GM18951 (cell line): Measurements from ENCODE around the gene ILDR1.
"Not testable (repeated sequence)": the region's sequence is repeated elsewhere in the genome, so short reads cannot be mapped to it uniquely, and the experiment has no call there.

Source experiments
- POLR2A ChIP-seq: IDR thresholded peaks from 4 replicates; pipeline ENCODE4 v1.6.1; 2011; ENCODE audit warnings: mild to moderate bottlenecking; ENCODE audit not compliant: insufficient read length, insufficient read depth; ENCODE audit errors: extremely low read depth
- in situ Hi-C: fragments of 300-500 bp; cut with MboI; formaldehyde crosslinking; loops from one replicate; pipeline ENCODE4 v1.12.0; 2022; ENCODE audit warnings: low sequenced_read_pairs, mixed read lengths, inconsistent platforms; ENCODE audit not compliant: unreplicated experiment

Gene ILDR1

GRCh38 chr3:121970047-121970446 lies 52.0 kb downstream of the ILDR1 start:
- in situ Hi-C loops: no loop called here
- no peak for TF ChIP-seq POLR2A

GRCh38 chr3:121969631-121970030 lies 52.4 kb downstream of the ILDR1 start:
- in situ Hi-C loops: no loop called here
- no peak for TF ChIP-seq POLR2A

DNA sequence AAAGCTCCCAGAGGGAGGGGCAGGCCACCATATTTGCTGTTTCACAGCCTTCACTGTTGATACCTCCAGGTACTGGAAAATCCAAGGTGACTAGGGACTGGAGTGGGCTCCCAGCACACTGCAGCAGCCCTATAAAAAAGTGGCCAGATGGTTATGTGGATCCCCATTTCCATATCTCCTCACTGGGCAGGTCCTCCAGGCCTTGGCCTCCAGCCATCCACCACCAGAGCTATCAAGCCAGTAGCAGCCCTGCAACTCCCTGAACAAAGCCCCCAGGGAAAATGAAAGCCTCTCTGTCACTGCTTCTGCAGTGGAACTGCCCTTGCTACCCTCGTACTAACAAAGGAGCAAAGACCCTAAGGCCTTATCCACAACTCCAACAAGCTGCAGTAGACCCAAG lies 58.4 kb downstream of the ILDR1 start:
- in situ Hi-C loops: no loop called here
- no peak for TF ChIP-seq POLR2A

DNA sequence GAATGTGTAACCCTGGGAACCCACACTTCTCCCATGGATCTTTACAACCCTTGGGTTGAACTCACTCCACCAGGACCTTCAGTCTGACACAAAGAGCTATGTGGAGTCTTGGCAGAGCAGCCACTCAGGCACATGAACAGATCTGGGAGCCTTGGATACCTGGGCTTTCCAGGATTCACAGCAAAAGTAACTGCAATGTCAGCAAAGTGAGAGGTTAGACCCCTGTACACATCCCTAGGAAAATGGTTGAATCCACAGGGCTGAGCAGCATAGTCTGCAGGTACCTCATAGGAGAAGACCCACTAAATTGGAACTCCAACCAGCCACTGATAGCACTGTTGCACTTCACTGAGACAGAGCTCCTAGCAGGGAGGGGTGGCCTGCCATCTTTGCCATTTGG lies 59.6 kb downstream of the ILDR1 start:
- no peak for TF ChIP-seq POLR2A
- in situ Hi-C loops: no loop called here

DNA sequence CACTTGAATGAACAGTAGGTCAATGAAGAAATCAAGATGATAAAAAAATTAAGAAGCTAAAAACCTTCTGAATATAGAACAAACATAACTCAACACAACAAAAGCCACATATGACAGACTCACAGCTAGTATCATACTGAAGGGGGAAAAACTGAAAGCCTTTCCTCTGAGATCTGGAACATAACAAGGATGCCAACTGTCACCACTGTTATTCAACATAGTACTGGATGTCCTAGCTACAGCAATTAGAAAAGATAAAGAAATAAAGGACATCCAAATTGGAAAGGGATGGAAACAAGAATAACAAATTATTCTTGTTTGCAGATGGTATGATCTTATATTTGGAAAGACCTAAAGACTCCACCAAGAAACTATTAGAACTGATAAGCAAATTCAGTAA lies 60.8 kb downstream of the ILDR1 start:
- TF ChIP-seq POLR2A: no peak
- in situ Hi-C loops: no loop called here

- no peak for TF ChIP-seq POLR2A
- in situ Hi-C loops: no loop called here
Measured at GRCh38 chr3:121958801-121959200, 63.2 kb downstream of the ILDR1 start.

DNA sequence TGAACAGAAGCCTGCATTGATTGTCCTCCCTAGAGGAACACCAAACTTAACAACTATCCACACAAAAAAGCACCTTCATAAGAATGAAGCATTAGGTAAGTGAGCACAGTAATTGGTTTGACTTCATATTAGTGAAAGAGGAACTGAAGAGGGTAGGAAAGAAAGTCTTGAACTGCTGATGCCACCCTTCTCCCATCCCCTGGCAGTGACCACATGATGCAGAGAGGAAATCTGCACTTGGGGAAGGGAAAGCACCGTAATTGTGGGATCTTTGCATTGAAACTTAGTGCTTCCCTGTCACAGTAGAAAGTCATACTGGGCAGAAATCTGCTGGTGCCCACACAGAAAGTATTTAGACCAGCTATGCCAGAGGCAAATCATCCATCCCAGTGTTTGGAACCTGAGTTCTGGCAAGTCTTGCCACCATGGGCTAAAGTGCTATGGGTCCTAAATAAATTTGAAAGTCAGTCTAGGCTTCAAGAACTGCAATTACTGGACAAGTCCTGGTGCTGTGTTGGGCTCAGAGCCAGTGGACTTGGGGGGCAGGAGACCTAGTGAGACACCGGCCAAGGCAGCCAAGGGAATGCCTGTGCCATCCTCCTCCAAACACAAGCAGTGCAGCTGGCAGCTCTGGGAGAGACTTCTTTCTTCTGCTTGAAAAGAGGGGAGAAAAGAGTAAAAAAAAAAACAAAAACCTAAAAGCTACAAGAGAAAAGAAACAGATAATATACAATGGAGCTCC lies 64.2 kb downstream of the ILDR1 start:
- in situ Hi-C loops: no loop called here
- TF ChIP-seq POLR2A: no peak

GRCh38 chr3:121956363-121956762 lies 65.7 kb downstream of the ILDR1 start:
- TF ChIP-seq POLR2A: no peak
- in situ Hi-C loops: no loop called here

DNA sequence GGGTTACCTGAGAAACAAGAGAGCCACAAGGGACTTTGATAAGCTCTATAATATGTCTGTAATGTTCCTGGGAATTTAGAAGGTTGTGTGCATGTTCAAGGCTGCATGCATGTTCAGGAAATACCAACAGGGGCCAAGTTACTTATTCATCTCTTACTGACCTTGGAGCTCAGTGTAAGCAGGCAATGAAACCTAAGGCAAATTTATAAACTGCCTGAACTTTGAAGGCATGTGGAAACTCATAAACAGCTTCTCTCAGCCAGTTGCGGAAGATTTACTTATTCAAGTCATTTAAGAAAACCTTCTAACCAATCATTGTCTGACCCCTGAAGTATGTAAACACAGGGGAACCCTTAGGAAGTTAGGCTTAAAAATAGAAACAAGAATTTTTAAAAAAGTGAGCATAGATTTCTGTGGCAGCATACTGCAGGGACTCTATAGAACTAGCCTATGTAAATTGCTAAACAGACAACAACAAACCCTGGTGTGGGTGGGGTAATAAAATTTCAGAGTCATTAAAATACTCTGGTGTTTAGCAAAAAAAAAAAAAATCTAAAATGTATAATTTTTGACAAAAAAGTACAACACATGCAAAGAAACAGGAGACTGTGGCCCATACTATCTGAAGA lies 70.6 kb downstream of the ILDR1 start:
- TF ChIP-seq POLR2A: no peak
- in situ Hi-C loops: no loop called here

GRCh38 chr3:121948641-121949040 lies 73.4 kb downstream of the ILDR1 start:
- in situ Hi-C loops: no loop called here

GRCh38 chr3:121943431-121943830 lies 78.6 kb downstream of the ILDR1 start:
- TF ChIP-seq POLR2A: no peak
- in situ Hi-C loops: no loop called here

More at GRCh38 chr3:121948641-121949040, 73.4 kb downstream of the ILDR1 start:
- TF ChIP-seq POLR2A: no peak

- in situ Hi-C loops: no loop called here
- no peak for TF ChIP-seq POLR2A
Measured at GRCh38 chr3:121942116-121942786, 79.8 kb downstream of the ILDR1 start.

GRCh38 chr3:121941592-121941991 lies 80.5 kb downstream of the ILDR1 start:
- in situ Hi-C loops: no loop called here
- TF ChIP-seq POLR2A: no peak

- in situ Hi-C loops: not testable (repeated sequence)
Measured at GRCh38 chr3:121938141-121938855, 83.7 kb downstream of the ILDR1 start.
